Ectodermal cell (in vitro differentiated cells): Measurements from ENCODE around the gene MRPS18A.
"Not testable (repeated sequence)": the region's sequence is repeated elsewhere in the genome, so short reads cannot be mapped to it uniquely, and the experiment has no call there.

Experiments used
- H3K27ac ChIP-seq: 2 replicates; pipeline ENCODE4 v1.7.0; 2013; ENCODE audit warnings: mild to moderate bottlenecking, low read depth, low read length; ENCODE audit not compliant: insufficient read depth, poor library complexity, severe bottlenecking
- H3K27me3 ChIP-seq: 2 replicates; pipeline ENCODE4 v1.7.0; 2013; ENCODE audit warnings: mild to moderate bottlenecking, low read length; ENCODE audit not compliant: insufficient read depth, control insufficient read depth, poor library complexity, severe bottlenecking
- H3K36me3 ChIP-seq: one replicate; pipeline ENCODE4 v1.7.0; 2013; ENCODE audit warnings: low read length; ENCODE audit not compliant: control insufficient read depth, insufficient read depth
- H3K4me1 ChIP-seq: one replicate; pipeline ENCODE4 v1.7.0; 2013; ENCODE audit warnings: low read length; ENCODE audit not compliant: control insufficient read depth, insufficient read depth
- H3K4me3 ChIP-seq: 2 replicates; pipeline ENCODE4 v1.7.0; 2013; ENCODE audit warnings: low read depth, low read length, control low read depth; ENCODE audit not compliant: insufficient read depth
- H3K9me3 ChIP-seq: 2 replicates; pipeline ENCODE4 v1.7.0; 2013; ENCODE audit warnings: mild to moderate bottlenecking, low read length, moderate library complexity; ENCODE audit not compliant: control insufficient read depth
- WGBS, 2 experiments: methylation state at CpG; one replicate each; pipeline ENCODE4 v1.1.7; 2013; ENCODE audit warnings: missing lambda C conversion rate in 2 of 2; 5-methylcytosine and 5-hydroxymethylcytosine counted together

MRPS18A gene

DNA sequence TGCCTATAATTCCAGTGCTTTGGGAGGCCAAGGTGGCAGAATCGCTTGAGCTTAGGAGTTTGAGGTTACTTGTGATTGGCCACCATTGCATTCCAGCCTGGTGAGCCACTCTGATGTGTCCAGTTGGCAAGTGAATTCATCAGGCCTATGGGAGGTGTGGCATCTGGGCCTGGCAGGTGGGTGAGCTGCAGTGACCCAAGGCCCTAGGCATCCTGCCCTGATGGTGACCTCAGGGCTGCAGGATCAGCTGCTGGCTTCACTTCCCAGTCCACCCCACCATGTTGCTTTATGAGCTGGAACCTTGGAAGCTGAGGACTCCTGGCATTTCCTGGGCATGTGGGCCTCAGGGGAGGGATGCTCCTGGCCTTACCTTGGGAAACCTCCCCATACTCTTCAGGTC, 22.2 kb downstream of the MRPS18A start:
- Histone ChIP-seq H3K9me3 (no peaks in the 10 kb centered on the region), H3K27ac (no peak overlapping the region), H3K4me3 (no peak overlapping the region), H3K27me3 (no peaks in the 10 kb centered on the region), H3K4me1 (peaks cover 29% of the 10 kb centered on the region), H3K36me3 (no peaks in the 10 kb centered on the region)
- WGBS, 2 experiments, result 83 to 89% methylated on average over 1 of the region's 1 CpG

DNA sequence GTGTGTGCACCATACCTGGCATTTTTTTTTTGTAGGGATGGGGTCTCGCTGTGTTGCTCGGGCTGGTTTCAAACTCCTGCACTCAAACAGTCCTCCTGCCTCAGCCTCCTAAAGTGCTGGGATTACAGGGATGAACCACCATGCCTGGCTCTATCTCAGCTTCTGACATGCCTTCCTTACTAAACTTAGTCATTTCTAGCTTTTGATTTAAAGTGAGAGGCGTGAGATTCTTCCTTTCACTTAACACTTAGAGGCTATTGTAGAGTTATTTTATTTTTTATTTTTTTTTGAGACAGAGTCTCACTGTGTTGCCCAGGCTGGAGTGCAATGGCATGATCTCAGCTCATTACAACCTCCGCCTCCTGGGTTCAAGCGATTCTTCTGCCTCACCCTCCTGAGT, 24.6 kb downstream of the MRPS18A start:
- H3K27ac ChIP-seq, H3K36me3 ChIP-seq, H3K4me3 ChIP-seq, H3K9me3 ChIP-seq, H3K4me1 ChIP-seq, H3K27me3 ChIP-seq: not testable (repeated sequence)
- WGBS, 2 experiments, result 89 to 97% methylated on average over 4 to 5 of the region's 5 CpGs

DNA sequence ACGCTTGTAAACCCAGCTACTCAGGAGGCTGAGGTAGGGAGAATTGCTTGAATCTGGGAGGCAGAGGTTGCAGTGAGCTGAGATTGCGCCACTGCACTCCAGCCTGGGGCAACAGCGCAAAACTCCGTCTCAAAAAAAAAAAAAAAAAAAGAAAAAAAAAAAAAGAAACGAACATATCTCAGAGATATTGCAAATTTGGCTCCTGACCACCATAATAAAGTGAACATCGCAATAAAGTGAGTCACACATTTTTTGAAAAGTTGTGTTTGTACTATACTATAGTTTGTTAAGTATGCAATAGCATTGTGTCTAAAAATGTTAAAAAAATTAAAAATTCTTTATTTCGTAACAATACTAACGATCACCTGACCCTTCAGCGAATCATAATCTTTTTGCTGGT, 29.4 kb downstream of the MRPS18A start:
- Histone ChIP-seq H3K36me3 (no peaks in the 10 kb centered on the region), H3K27me3 (no peaks in the 10 kb centered on the region), H3K9me3 (no peaks in the 10 kb centered on the region), H3K4me1 (no peaks in the 10 kb centered on the region), H3K27ac (no peak overlapping the region), H3K4me3 (no peak overlapping the region)
- WGBS, 2 experiments, result 86 to 93% methylated on average over 7 to 9 of the region's 9 CpGs

DNA sequence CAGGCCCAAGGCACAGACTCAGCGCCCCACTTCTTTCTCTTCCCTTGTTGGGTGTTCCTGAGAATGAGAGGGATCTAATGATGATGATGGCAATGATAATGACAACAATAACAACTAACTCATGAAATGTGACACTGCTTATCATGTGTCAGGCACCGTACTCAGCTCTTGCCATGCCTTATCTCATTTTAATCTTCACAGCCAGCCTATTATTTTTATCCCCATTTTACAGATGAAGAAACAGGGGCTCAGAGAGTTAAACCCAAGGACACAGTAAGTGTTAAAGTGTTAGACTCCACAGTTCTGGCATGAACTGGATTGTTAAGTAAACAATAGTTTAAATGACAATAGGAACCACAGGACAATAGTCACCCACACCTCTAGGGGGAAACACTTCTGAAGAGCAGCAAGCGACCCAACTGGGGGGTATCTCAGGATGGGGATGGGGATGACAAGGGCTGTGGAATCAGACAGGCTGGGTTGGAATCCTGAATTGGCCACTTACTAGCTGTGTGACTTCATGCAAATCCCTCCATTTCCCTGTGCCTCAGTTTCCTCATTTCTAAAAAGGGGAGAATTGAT, 30.3 kb downstream of the MRPS18A start:
- Histone ChIP-seq H3K9me3 (no peaks in the 10 kb centered on the region), H3K27me3 (no peaks in the 10 kb centered on the region), H3K27ac (no peak overlapping the region), H3K4me1 (no peaks in the 10 kb centered on the region), H3K36me3 (no peaks in the 10 kb centered on the region), H3K4me3 (no peak overlapping the region)
- WGBS, 2 experiments, result 79 to 91% methylated on average over 3 of the region's 3 CpGs

DNA sequence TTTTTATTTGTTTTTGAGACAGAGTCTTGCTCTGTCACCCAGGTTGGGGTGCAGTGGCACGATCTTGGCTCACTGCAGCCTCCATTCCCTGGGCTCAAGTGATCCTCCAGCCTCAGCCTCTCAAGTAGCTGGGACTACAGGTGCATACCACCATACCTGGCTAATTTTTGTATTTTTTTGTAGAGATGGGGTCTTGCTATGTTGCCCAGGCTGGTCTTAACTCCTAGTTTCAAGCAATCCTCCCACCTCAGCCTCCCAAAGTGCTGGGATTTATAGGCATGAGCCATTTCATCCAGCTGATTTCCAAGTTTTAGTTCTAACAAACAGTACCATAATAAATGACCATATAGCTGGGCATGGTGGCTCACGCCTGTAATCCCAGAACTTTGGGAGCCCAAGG, 34.8 kb downstream of the MRPS18A start:
- WGBS, 2 experiments, result 94 to 95% methylated on average over 2 of the region's 2 CpGs
- not testable (repeated sequence) for H3K9me3 ChIP-seq, H3K27ac ChIP-seq, H3K4me1 ChIP-seq, H3K4me3 ChIP-seq, H3K36me3 ChIP-seq, H3K27me3 ChIP-seq

DNA sequence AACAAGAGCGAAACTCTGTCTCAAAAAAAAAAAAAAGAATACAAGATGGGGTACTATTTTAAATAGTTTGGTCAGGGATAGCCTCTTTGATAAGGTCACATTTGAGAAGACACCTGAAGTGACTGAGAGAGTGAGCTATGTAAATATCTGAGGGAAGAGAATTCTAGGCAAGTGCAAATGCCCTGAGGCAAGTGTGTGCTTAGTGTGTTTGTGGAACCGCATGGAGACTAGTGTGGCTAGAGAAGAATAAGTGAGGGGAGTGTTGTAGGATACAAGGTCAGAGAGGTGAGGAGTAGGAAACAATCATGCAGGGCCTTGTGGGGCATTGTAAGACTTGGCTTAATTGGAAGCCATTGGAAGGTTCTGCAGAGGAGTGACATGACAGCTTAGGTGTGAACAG, 39.3 kb downstream of the MRPS18A start:
- WGBS, 2 experiments, result 84 to 89% methylated on average over 2 of the region's 2 CpGs
- H3K27ac ChIP-seq, result no peak overlapping the region
- H3K36me3 ChIP-seq, result no peaks in the 10 kb centered on the region
- H3K9me3 ChIP-seq, result no peaks in the 10 kb centered on the region
- no peak overlapping the region for H3K4me3 ChIP-seq
- H3K4me1 ChIP-seq, result no peaks in the 10 kb centered on the region
- no peaks in the 10 kb centered on the region for H3K27me3 ChIP-seq

DNA sequence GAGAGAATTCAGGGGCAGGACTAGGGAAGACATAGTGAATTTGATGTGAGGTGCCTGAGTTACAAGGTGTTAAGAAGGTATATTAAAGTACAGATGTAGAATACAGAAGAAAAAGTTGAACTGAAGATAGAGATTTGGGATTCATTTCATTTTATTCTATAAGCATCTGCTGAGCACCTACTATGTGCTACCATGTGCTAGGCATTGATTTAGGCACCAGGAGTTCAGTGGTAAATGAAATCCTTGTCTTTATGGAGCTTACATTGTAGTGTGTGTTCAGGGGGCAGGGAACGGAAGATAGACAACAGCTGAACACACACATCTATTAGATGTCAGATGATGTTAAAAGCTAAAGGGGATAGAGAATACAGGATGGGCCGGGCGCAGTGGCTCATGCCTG, 40.0 kb downstream of the MRPS18A start:
- Histone ChIP-seq H3K9me3 (no peaks in the 10 kb centered on the region), H3K36me3 (no peaks in the 10 kb centered on the region), H3K27ac (no peak overlapping the region), H3K4me3 (no peak overlapping the region), H3K27me3 (no peaks in the 10 kb centered on the region), H3K4me1 (no peaks in the 10 kb centered on the region)
- 87 to 98% methylated on average over 3 of the region's 3 CpGs for WGBS, 2 experiments

DNA sequence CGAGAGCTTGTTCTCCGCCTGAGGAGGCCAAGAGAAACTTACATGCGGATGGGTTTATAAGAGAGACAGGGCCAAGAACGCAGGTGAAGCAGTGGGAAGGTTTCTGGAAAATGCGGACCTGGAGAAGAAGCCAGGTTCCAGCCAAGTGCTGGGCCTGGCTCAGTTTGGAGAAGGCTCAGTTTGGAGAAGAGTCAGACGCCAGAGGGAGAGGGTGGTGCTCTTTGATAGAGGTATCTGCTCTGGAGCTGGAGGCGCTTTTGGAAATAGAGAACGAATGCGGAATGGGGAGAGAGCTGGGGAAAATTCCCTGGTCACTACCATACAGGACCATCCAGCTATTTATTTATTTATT, 42.0 kb downstream of the MRPS18A start:
- H3K9me3 ChIP-seq, result no peaks in the 10 kb centered on the region
- H3K4me3 ChIP-seq, result peak overlapping the region; percentile 45
- whole genome bisulfite sequencing, 2 experiments, result 14 to 18% methylated on average over 8 to 9 of the region's 9 CpGs
- H3K27ac ChIP-seq, result no peak overlapping the region
- no peaks in the 10 kb centered on the region for H3K4me1 ChIP-seq
- H3K27me3 ChIP-seq, result no peaks in the 10 kb centered on the region
- peaks cover 4% of the 10 kb centered on the region for H3K36me3 ChIP-seq

DNA sequence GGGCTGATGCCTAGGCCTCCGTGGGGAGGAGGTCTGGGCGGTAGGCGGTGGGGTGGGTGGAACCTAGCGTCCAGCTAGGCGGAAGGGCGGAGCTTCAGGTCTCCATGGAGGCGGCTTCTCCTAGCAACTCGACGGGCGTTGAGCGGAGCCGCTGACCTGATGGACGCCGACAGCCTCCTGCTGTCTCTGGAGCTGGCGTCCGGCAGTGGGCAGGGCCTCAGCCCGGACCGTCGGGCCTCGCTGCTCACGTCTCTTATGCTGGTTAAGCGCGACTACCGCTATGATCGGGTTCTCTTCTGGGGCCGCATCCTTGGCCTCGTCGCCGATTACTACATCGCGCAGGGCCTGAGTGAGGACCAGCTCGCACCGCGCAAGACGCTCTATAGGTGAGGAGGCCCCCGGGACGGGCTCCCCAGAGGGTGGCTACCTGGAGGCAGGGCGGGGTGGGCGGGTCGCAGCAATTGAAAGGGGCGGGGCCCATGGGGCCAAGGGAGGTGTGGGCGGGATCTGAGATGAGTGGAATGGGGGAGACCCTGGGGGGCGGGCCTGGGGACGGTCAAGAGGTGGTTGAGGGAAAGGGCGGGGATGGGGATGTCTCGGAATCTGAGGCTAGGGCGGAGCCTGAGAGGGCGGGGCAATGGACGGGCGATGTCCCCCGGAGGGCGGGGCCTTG, 42.5 kb downstream of the MRPS18A start, which contains the start of gene RSPH9:
RSPH9 (plus strand) TSS at position 97 of the 673 bp plus-strand sequence; CDS start at position 160, 63 bp downstream.
- Histone ChIP-seq H3K27ac (peak within 1 kb of the TSS; percentile 83), H3K4me1 (no peaks in the 10 kb centered on the region), H3K36me3 (peaks cover 9% of the 10 kb centered on the region), H3K4me3 (peak within 1 kb of the TSS; percentile 45), H3K27me3 (no peaks in the 10 kb centered on the region), H3K9me3 (no peaks in the 10 kb centered on the region)
- whole genome bisulfite sequencing, 2 experiments, result 1% methylated on average over 52 of the region's 52 CpGs

DNA sequence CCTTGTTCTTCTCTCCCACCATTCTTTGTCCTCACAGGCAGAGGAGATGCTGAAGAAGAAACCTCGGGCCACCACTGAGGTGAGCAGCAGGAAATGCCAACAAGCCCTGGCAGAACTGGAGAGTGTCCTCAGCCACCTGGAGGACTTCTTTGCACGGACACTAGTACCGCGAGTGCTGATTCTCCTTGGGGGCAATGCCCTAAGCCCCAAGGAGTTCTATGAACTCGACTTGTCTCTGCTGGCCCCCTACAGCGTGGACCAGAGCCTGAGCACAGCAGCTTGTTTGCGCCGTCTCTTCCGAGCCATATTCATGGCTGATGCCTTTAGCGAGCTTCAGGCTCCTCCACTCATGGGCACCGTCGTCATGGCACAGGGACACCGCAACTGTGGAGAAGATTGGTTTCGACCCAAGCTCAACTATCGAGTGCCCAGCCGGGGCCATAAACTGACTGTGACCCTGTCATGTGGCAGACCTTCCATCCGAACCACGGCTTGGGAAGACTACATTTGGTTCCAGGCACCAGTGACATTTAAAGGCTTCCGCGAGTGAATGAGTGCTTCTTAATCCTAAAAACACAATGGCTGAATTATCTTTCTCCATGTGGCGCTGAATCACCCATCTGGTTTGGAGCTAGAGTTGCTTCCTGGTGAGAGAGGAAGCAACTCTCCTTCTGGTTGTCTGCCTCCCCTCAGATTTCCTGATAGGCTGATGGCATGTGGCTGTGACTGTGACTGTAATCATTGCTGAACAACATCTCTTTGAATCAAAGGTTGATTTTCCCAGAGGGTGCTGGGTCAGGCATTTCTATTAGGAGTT, 47.4 kb downstream of the MRPS18A start:
- peaks cover 6% of the 10 kb centered on the region for H3K4me1 ChIP-seq
- H3K27me3 ChIP-seq, result no peaks in the 10 kb centered on the region
- H3K27ac ChIP-seq, result no peak overlapping the region
- no peak overlapping the region for H3K4me3 ChIP-seq
- peaks cover 19% of the 10 kb centered on the region for H3K36me3 ChIP-seq
- WGBS, 2 experiments, result 92 to 93% methylated on average over 21 of the region's 21 CpGs
- H3K9me3 ChIP-seq, result no peaks in the 10 kb centered on the region
